ENCODE measurements around the gene LCA5. TPM values are rescaled to one million over a fixed set of nuclear protein-coding genes. Genes with fewer than 3 reads are reported as not detected.

LCA5 gene
- total RNA-seq, 1 donor from 2014 or later = 9.9 TPM

DNA sequence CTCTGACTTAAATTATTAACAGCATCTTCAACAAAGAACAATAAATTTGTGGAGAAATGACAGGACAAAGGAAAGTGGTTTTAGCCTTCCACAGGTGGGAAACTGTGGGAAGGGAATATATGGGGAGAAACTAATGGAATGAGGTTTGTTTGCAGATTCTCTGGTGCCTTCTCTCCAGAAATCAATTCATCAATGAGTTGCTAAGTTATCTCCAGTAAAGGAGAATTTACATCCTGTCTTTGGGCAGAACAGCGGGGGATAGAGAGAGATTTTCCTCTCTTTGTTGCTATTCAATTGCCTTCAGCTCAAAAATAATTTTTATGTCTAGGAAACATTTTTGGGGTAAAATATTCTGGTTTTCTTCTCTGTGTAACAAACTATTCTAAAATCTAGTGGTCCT lies 36.9 kb upstream of the LCA5 start:
- Mint-ChIP-seq H3K4me3 (ENCODE audit: low read depth) (no peak overlapping the region), H3K9me3 (ENCODE audit: low read depth) (peaks cover 12% of the 10 kb centered on the region), H3K27me3 (no peaks in the 10 kb centered on the region), H3K36me3 (ENCODE audit: insufficient read depth) (peaks cover 15% of the 10 kb centered on the region), H3K27ac (peak overlapping the region; percentile 96), H3K4me1 (ENCODE audit: low read depth) (peaks cover 46% of the 10 kb centered on the region)
- no peak for DNase-seq (ENCODE audit: low spot score, unreplicated experiment)
- TF ChIP-seq CTCF (IDR thresholded peaks at IDR 0.05; ENCODE audit: unreplicated experiment) = no peak

DNA sequence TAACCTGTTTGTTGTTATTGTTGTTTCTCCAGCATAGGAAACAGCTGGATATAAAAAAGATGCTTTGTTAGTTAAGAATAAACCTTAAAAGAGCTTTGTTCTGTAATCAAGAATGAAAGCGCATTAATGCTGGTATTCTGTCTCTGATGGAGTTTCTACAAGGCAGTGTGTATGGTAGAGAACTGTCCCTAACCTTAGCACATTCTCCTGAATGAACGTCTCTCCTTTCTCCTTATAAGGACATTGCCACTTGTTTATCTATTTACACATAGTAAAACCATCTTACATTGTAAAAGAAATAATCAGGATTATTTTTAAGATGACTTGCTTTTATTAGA lies 33.8 kb upstream of the LCA5 start:
- Mint-ChIP-seq H3K27me3 (no peaks in the 10 kb centered on the region), H3K9me3 (ENCODE audit: low read depth) (no peaks in the 10 kb centered on the region), H3K36me3 (ENCODE audit: insufficient read depth) (peaks cover 2% of the 10 kb centered on the region), H3K4me3 (ENCODE audit: low read depth) (peak overlapping the region; percentile 54), H3K4me1 (ENCODE audit: low read depth) (peaks cover 60% of the 10 kb centered on the region), H3K27ac (peak overlapping the region; percentile 97)
- TF ChIP-seq CTCF (IDR thresholded peaks at IDR 0.05; ENCODE audit: unreplicated experiment) = no peak
- DNase-seq (ENCODE audit: low spot score, unreplicated experiment) = no peak

- H3K4me1 Mint-ChIP-seq (ENCODE audit: low read depth) = peaks cover 61% of the 10 kb centered on the region
- peak overlapping the region; percentile 54 for H3K4me3 Mint-ChIP-seq (ENCODE audit: low read depth)
- H3K27ac Mint-ChIP-seq = peak overlapping the region; percentile 97
These were observed 33.1 kb upstream of the LCA5 start for GRCh38 chr6:79570129-79571029.

GRCh38 chr6:79568996-79569395 lies 31.8 kb upstream of the LCA5 start:
- peaks cover 50% of the 10 kb centered on the region for H3K4me1 Mint-ChIP-seq (ENCODE audit: low read depth)
- peak overlapping the region; percentile 10 for H3K4me3 Mint-ChIP-seq (ENCODE audit: low read depth)
- H3K9me3 Mint-ChIP-seq (ENCODE audit: low read depth) = no peaks in the 10 kb centered on the region
- DNase-seq (ENCODE audit: low spot score, unreplicated experiment) = no peak
- no peak for TF ChIP-seq CTCF (IDR thresholded peaks at IDR 0.05; ENCODE audit: unreplicated experiment)
- H3K36me3 Mint-ChIP-seq (ENCODE audit: insufficient read depth) = peaks cover 1% of the 10 kb centered on the region
- H3K27me3 Mint-ChIP-seq = no peaks in the 10 kb centered on the region
- peak overlapping the region; percentile 97 for H3K27ac Mint-ChIP-seq

More at GRCh38 chr6:79570129-79571029, 33.1 kb upstream of the LCA5 start:
- peak; percentile 66 for TF ChIP-seq CTCF (IDR thresholded peaks at IDR 0.05; ENCODE audit: unreplicated experiment)
- Mint-ChIP-seq H3K36me3 (ENCODE audit: insufficient read depth) (peaks cover 2% of the 10 kb centered on the region), H3K9me3 (ENCODE audit: low read depth) (no peaks in the 10 kb centered on the region), H3K27me3 (no peaks in the 10 kb centered on the region)
- DNase-seq (ENCODE audit: low spot score, unreplicated experiment) = peak; percentile 59

GRCh38 chr6:79564636-79565035 lies 27.4 kb upstream of the LCA5 start:
- TF ChIP-seq CTCF (IDR thresholded peaks at IDR 0.05; ENCODE audit: unreplicated experiment) = no peak
- no peak overlapping the region for H3K27ac Mint-ChIP-seq

More at GRCh38 chr6:79564636-79565035, 27.4 kb upstream of the LCA5 start:
- H3K9me3 Mint-ChIP-seq (ENCODE audit: low read depth) = no peaks in the 10 kb centered on the region
- peaks cover 15% of the 10 kb centered on the region for H3K36me3 Mint-ChIP-seq (ENCODE audit: insufficient read depth)
- H3K4me3 Mint-ChIP-seq (ENCODE audit: low read depth) = no peak overlapping the region
- no peak for DNase-seq (ENCODE audit: low spot score, unreplicated experiment)
- H3K27me3 Mint-ChIP-seq = no peaks in the 10 kb centered on the region
- H3K4me1 Mint-ChIP-seq (ENCODE audit: low read depth) = peaks cover 28% of the 10 kb centered on the region
